GM18867 (cell line): ENCODE data around the gene AIPL1.

Experiments used
- ATAC-seq: cut with Tn5 transposase; IDR thresholded peaks from one replicate; pipeline ENCODE4 v1.9.1; 2021; ENCODE audit warnings: mild to moderate bottlenecking, moderate library complexity; ENCODE audit not compliant: unreplicated experiment

The AIPL1 gene

DNA sequence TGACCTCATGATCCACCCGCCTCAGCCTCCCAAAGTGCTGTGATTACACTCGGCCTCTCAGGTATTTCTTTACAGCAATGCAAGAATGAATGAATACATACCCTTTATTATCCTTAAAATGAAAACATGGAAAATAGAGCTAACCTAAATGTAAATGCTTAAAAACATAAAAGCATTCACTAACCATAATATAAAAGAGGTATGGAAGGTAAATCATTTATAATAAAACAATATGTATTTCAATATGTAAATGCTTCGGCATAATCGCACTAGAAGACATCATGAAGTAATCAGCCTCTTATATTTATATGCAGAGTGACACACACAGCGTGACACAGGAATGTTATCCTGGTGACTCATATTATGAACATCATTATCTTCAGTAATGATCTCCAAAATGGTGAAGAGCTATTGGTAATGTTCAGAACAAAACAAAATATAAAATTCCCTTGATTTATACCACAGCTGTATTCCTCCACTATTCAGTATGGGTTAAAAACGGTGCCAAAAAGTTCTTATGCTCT, 53.9 kb downstream of the AIPL1 start:
- ATAC-seq, result no peak

DNA sequence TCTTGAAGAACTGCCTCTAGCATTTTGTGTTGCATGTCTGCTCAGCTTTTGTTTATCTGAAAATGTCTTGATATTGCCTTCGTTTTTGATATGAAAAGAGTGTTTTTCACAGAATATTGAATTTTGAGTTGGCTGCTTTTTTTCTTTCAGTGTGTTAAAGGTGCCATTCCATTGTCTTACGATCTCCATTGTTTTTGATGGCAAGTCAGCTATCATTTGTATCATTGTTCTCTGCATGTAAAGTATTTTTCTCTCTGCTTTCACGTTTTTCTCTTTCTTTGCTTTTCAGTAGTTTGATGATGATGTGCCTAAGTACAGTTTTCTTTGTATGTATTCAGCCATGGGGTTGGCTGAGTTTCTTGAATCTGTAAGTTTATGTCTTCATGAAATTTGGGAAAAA, 57.0 kb downstream of the AIPL1 start:
- ATAC-seq, result no peak

GRCh38 chr17:6376931-6377361, 58.0 kb downstream of the AIPL1 start:
- ATAC-seq, result no peak

DNA sequence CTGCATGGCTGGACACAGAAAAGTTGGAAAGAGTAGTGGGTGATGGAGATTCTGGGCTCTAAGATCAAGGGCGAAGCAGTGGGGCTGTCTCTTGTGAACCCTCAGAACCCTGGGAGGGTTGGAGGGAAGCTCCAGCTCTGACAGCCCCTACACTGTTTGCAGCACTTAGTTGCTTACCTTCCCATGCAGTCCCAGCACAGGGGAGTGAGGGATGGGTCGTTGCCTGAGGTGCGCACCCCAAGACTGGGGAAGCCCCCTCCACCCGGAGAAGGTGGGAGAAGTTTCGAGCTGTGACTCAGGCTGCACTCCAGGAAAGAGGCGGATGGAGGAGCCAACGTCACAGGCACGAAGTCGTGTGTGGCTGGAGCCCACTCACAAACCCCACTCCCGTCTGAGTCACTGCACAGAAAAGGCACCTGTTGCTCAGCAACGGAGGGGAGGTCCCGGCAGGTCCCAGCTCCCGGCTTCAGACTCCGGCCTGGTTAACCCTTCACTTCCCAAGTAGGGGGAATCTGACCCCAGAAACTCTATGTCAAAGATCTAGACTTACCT, 60.1 kb downstream of the AIPL1 start:
- no peak for ATAC-seq

DNA sequence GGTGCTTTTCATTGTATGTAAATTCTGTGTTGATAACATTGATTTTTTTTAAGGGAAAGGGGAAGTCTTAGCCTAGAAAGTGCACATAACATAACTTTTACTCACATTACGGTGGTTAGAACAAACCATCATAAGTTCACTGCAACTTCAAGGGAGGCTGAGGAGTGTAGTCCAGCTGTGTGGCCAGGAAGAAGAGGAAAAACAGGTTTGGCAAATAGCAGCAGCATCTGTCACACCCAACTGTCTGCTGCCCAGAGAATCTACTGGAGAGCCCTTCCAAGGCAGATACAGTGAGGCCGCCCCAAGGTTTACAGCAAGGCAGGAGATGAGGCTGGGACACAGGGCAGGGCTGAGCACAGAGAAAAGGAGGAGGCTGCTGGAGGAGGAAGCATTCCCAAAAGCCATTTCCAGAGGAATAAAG, 60.6 kb downstream of the AIPL1 start:
- ATAC-seq, result no peak
